Prostate gland (tissue), 2 donors: ENCODE results near the gene FAM124B. TPM values are rescaled to one million over a fixed set of nuclear protein-coding genes. Genes with fewer than 3 reads are reported as not detected.
"Not testable (repeated sequence)": the region's sequence is repeated elsewhere in the genome, so short reads cannot be mapped to it uniquely, and the experiment has no call there.

ENCODE experiments used
- DNase-seq: peaks from one replicate; pipeline ENCODE4 v3.0.0-alpha.2; 2019; ENCODE audit warnings: low spot score
- H3K27ac ChIP-seq, 2 donors: fragments of 200-600 bp; sonication (generic); 2 replicates each; pipeline ENCODE4 v1.5.1; 2017 to 2019
- H3K27me3 ChIP-seq: fragments of 200-600 bp; sonication (generic); replicated peaks from 2 replicates; pipeline ENCODE4 v1.5.1; 2019; ENCODE audit not compliant: insufficient read depth
- H3K36me3 ChIP-seq, 2 donors: fragments of 200-600 bp; sonication (generic); 1 replicate in 1 of 2; 2 replicates in 1 of 2; pipeline versions ENCODE4 v1.5.1 to v1.8.1; 2017 to 2019
- H3K4me1 ChIP-seq: fragments of 200-600 bp; sonication (generic); replicated peaks from 2 replicates; pipeline ENCODE4 v1.5.1; 2019
- H3K4me3 ChIP-seq, 2 donors: fragments of 200-600 bp; sonication (generic); 2 replicates each; pipeline ENCODE4 v1.5.1; 2017 to 2019
- H3K9me3 ChIP-seq: fragments of 200-600 bp; sonication (generic); 2 replicates; pipeline ENCODE4 v1.5.1; 2017
- POLR2A ChIP-seq: fragments of 450-650 bp; IDR thresholded peaks from one replicate; pipeline ENCODE4 v1.6.1; 2016; ENCODE audit warnings: antibody characterized with exemption, mild to moderate bottlenecking
- POLR2AphosphoS5 ChIP-seq: sonication (generic); formaldehyde crosslinking; IDR thresholded peaks from one replicate; pipeline ENCODE4 v1.6.1; 2017; ENCODE audit warnings: antibody characterized with exemption
- WGBS: methylation state at CpG from one replicate; pipeline ENCODE4 v1.1.5; 2018; 5-methylcytosine and 5-hydroxymethylcytosine counted together
- intact Hi-C: fragments of 100-400 bp; cut with DNase I; formaldehyde crosslinking; loops from one replicate; pipeline ENCODE4 v1.14.2; 2022
- total RNA-seq, 2 donors: library from RNA; depleted of rRNA; stranded (reverse); fragments of >200 nt; gene quantifications; one replicate each; pipeline ENCODE4 v1.1.0, GENCODE V29; 2016
- TF ChIP-seq, protein P1 (sequence below), 4 experiments: fragments of 200-600 bp in 2 of 4; fragments of 450-650 bp in 2 of 4; sonication (generic) in 2 of 4; IDR thresholded peaks; 1 replicate in 3 of 4; 2 replicates in 1 of 4; pipeline ENCODE4 v1.5.1; 2016 to 2019; ENCODE audit warnings: antibody characterized with exemption in 4 of 4, mild to moderate bottlenecking in 2 of 4, moderate library complexity in 2 of 4

The FAM124B gene
- total RNA-seq, 2 donors from 2014 or later = 0.18 to 0.91 TPM

DNA sequence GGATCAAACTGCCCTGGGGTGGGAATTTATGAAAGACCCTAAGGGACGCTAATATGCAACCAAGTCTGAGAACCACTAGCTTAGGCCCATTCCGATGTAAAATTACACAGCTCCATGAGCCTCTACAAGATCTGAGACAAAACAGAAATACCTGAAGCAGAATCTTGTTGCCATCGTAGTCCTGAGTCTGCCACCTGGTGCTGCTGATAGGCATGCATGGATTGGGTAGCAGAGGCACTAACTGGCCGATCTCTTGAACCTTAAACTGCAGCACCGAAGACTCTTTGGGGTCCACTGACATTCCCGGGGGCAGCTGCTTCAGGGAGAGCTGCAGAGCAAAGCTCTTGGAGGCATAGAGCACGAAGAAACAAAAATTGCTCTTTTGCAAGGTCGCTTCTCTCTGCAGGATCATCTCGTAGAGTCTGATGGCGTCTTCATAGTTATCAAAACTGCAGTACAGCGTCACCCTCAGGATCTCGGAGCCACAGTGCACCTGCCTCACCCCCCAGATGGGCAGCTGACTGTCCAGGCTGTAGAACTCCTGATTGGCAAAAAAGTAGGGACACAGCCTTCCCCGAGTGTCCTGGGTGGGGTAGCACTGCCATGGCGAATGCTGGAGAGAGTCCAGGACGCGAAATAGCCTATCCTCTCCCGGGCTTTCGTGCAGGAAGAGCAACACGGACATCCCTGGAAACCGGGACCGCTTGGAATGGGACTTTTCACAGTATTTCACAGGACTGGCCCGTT, 848 bp downstream of the FAM124B start:
- Histone ChIP-seq H3K27ac (no peak overlapping the region), H3K27me3 (no peaks in the 10 kb centered on the region), H3K36me3 (no peaks in the 10 kb centered on the region), H3K4me3 (peak overlapping the region in 1 of 2 donors; percentile 2), H3K9me3 (no peaks in the 10 kb centered on the region), H3K4me1 (no peaks in the 10 kb centered on the region)
- 84% methylated on average over 22 of the region's 22 CpGs for WGBS
- no peak for DNase-seq
- TF ChIP-seq, protein P1, sequence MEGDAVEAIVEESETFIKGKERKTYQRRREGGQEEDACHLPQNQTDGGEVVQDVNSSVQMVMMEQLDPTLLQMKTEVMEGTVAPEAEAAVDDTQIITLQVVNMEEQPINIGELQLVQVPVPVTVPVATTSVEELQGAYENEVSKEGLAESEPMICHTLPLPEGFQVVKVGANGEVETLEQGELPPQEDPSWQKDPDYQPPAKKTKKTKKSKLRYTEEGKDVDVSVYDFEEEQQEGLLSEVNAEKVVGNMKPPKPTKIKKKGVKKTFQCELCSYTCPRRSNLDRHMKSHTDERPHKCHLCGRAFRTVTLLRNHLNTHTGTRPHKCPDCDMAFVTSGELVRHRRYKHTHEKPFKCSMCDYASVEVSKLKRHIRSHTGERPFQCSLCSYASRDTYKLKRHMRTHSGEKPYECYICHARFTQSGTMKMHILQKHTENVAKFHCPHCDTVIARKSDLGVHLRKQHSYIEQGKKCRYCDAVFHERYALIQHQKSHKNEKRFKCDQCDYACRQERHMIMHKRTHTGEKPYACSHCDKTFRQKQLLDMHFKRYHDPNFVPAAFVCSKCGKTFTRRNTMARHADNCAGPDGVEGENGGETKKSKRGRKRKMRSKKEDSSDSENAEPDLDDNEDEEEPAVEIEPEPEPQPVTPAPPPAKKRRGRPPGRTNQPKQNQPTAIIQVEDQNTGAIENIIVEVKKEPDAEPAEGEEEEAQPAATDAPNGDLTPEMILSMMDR (IDR thresholded peaks at IDR 0.05) = no peak
- TF ChIP-seq POLR2A (no peak), POLR2AphosphoS5 (no peak)
- intact Hi-C loops = no loop called here

GRCh38 chr2:224400174-224400810, 1.6 kb downstream of the FAM124B start:
- Histone ChIP-seq H3K9me3 (no peaks in the 10 kb centered on the region), H3K27ac (no peak overlapping the region), H3K27me3 (no peaks in the 10 kb centered on the region), H3K4me1 (no peaks in the 10 kb centered on the region), H3K36me3 (no peaks in the 10 kb centered on the region), H3K4me3 (no peak overlapping the region)
- DNase-seq = no peak
- WGBS = 76% methylated on average over 8 of the region's 8 CpGs
- intact Hi-C loops = no loop called here
- no peak for TF ChIP-seq POLR2A
- TF ChIP-seq, protein P1 (IDR thresholded peaks at IDR 0.05) = no peak
- TF ChIP-seq POLR2AphosphoS5 = no peak

GRCh38 chr2:224398289-224398688, 3.6 kb downstream of the FAM124B start:
- H3K27me3 ChIP-seq = no peaks in the 10 kb centered on the region
- H3K4me3 ChIP-seq = no peak overlapping the region
- DNase-seq = no peak
- WGBS = 87% methylated on average over 3 of the region's 3 CpGs
- H3K4me1 ChIP-seq = no peaks in the 10 kb centered on the region
- TF ChIP-seq POLR2A = no peak
- no peak for TF ChIP-seq POLR2AphosphoS5
- TF ChIP-seq, protein P1 (IDR thresholded peaks at IDR 0.05) = no peak
- no peaks in the 10 kb centered on the region for H3K9me3 ChIP-seq
- intact Hi-C loops = no loop called here
- no peak overlapping the region for H3K27ac ChIP-seq
- no peaks in the 10 kb centered on the region for H3K36me3 ChIP-seq

DNA sequence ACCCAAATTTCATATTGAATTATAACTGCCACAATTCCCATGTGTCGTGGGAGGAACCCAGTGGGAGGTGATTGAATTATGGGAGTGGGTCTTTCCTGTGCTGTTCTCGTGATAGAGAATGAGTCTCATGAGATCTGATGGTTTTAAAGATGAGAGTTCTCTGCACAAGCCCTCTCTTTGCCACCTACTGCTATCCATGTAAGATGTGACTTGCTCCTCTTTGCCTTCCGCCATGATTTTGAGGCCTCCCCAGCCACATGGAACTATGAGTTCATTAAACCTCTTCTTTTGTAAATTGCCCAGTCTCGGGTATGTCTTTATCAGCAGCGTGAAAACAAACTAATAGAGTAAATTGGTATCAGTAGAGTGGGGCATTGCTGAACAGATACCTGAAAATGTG, 4.8 kb downstream of the FAM124B start:
- H3K9me3 ChIP-seq, H3K36me3 ChIP-seq, DNase-seq, H3K27me3 ChIP-seq, H3K4me1 ChIP-seq, H3K27ac ChIP-seq, H3K4me3 ChIP-seq, intact Hi-C loops: not testable (repeated sequence)
- 95% methylated on average over 5 of the region's 5 CpGs for WGBS

DNA sequence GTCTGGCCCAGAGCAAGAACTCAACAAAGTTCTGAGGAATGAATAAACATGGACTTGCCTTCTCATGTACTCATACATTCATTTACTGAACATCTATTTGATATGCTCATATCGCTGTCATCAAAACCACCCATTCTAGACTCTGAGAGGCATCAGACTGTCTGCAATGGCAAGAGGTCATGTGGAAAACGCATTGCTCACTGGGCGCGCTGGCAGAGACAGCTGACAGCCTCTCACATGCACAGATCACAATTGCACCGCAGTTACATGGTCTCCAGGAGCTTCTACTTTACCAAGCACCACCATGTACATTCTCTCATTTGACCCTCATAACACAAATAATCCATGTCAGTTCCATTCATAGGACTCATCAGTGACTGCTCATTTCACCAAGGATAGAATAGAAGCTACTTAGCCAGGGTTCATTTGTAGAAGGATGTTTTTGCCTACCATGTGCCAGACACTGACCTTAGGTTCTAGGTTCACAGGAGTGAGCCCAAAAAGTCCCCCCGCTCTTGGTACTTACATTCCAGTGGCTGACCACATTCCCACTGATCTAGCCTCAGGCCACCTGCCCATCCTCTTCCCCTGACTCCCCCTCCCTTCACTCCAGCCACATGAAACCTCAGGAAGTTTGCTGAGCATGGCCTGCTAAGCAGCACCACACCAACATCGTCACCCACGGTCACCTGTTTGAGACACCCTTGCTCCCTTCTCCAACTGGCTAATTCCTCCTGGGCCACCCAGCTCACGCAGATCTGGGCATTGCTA, 6.1 kb downstream of the FAM124B start:
- Histone ChIP-seq H3K4me1 (no peaks in the 10 kb centered on the region), H3K27ac (no peak overlapping the region), H3K4me3 (no peak overlapping the region), H3K36me3 (no peaks in the 10 kb centered on the region), H3K27me3 (no peaks in the 10 kb centered on the region), H3K9me3 (no peaks in the 10 kb centered on the region)
- DNase-seq = no peak
- TF ChIP-seq POLR2AphosphoS5 (no peak), POLR2A (no peak)
- TF ChIP-seq, protein P1 (IDR thresholded peaks at IDR 0.05) = no peak
- WGBS = 69% methylated on average over 9 of the region's 9 CpGs
- intact Hi-C loops = no loop called here
